Mesenchymal stem cell (in vitro differentiated cells and primary cell): ENCODE data around the gene HELZ2.

ENCODE experiments used
- DNase-seq: peaks from one replicate; pipeline ENCODE4 v3.0.0-alpha.2; 2013
- H2AFZ ChIP-seq: one replicate; pipeline ENCODE4 v1.6.1; 2013; ENCODE audit warnings: low read depth, mild to moderate bottlenecking, control low read depth, inconsistent platforms, low read length, moderate library complexity
- H2AK5ac ChIP-seq: 2 replicates; pipeline ENCODE4 v1.6.1; 2013; ENCODE audit warnings: low read length, moderate library complexity, mild to moderate bottlenecking, inconsistent platforms; ENCODE audit not compliant: severe bottlenecking
- H2BK120ac ChIP-seq: one replicate; pipeline ENCODE4 v1.6.1; 2013; ENCODE audit warnings: low read depth, mild to moderate bottlenecking, inconsistent platforms, low read length, moderate library complexity
- H2BK12ac ChIP-seq, 2 experiments: one replicate each; pipeline ENCODE4 v1.6.1; 2013; ENCODE audit warnings: inconsistent platforms in 2 of 2, low read length in 2 of 2, mild to moderate bottlenecking in 2 of 2, moderate library complexity in 2 of 2, control low read depth in 1 of 2
- H2BK15ac ChIP-seq: one replicate; pipeline ENCODE4 v1.6.1; 2013; ENCODE audit warnings: mild to moderate bottlenecking, low read depth, inconsistent platforms; ENCODE audit not compliant: poor library complexity, severe bottlenecking
- H2BK5ac ChIP-seq: 2 replicates; pipeline ENCODE4 v1.6.1; 2013; ENCODE audit warnings: low read depth, mild to moderate bottlenecking, low read length, control low read depth, inconsistent platforms; ENCODE audit not compliant: poor library complexity, severe bottlenecking
- H3K14ac ChIP-seq, 2 experiments: one replicate each; pipeline ENCODE4 v1.6.1; 2013; ENCODE audit warnings: inconsistent platforms in 2 of 2, low read length in 2 of 2, control low read depth in 1 of 2, mild to moderate bottlenecking in 1 of 2, moderate library complexity in 1 of 2
- H3K18ac ChIP-seq, 2 experiments: one replicate each; pipeline ENCODE4 v1.6.1; 2013; ENCODE audit warnings: inconsistent platforms in 2 of 2, low read length in 2 of 2, control low read depth in 1 of 2, low read depth in 1 of 2, mild to moderate bottlenecking in 1 of 2
- H3K23ac ChIP-seq, 2 experiments: one replicate each; pipeline ENCODE4 v1.6.1; 2013; ENCODE audit warnings: inconsistent platforms in 2 of 2, low read length in 2 of 2, mild to moderate bottlenecking in 2 of 2, moderate library complexity in 2 of 2, control low read depth in 1 of 2
- H3K27ac ChIP-seq: 2 replicates; pipeline ENCODE4 v1.5.1; 2013; ENCODE audit warnings: mild to moderate bottlenecking, moderate library complexity, low read length, control low read depth, inconsistent platforms; ENCODE audit not compliant: poor library complexity, severe bottlenecking
- H3K27me3 ChIP-seq, 2 experiments: 2 replicates each; pipeline versions ENCODE4 v1.6.1 to v1.7.0; 2013; ENCODE audit warnings: low read length in 2 of 2, mild to moderate bottlenecking in 2 of 2, moderate library complexity in 2 of 2, control low read depth in 1 of 2, inconsistent platforms in 1 of 2; ENCODE audit not compliant: control insufficient read depth in 1 of 2, insufficient read depth in 1 of 2
- H3K36me3 ChIP-seq, 2 experiments: 2 replicates each; pipeline versions ENCODE4 v1.6.1 to v1.7.0; 2013; ENCODE audit warnings: low read length in 2 of 2, control low read depth in 1 of 2, inconsistent platforms in 1 of 2, low read depth in 1 of 2, mild to moderate bottlenecking in 1 of 2; ENCODE audit not compliant: insufficient read depth in 2 of 2, control insufficient read depth in 1 of 2
- H3K4ac ChIP-seq, 2 experiments: one replicate each; pipeline ENCODE4 v1.6.1; 2013; ENCODE audit warnings: inconsistent platforms in 2 of 2, low read length in 2 of 2, mild to moderate bottlenecking in 2 of 2, moderate library complexity in 2 of 2, control low read depth in 1 of 2, low read depth in 1 of 2
- H3K4me1 ChIP-seq: 2 replicates; pipeline ENCODE4 v1.6.1; 2013; ENCODE audit warnings: low read depth, low read length, control low read depth; ENCODE audit not compliant: control insufficient read depth, insufficient read depth
- H3K4me2 ChIP-seq: 2 replicates; pipeline ENCODE4 v1.6.1; 2013; ENCODE audit warnings: low read length, mild to moderate bottlenecking, inconsistent platforms; ENCODE audit not compliant: poor library complexity, severe bottlenecking
- H3K4me3 ChIP-seq, 2 experiments: 2 replicates each; pipeline versions ENCODE4 v1.5.1 to v1.7.0; 2013; ENCODE audit warnings: low read length in 2 of 2, mild to moderate bottlenecking in 2 of 2, control low read depth in 1 of 2, low read depth in 1 of 2; ENCODE audit not compliant: insufficient read depth in 1 of 2
- H3K79me1 ChIP-seq: replicated peaks from 2 replicates; pipeline ENCODE4 v1.6.1; 2013; ENCODE audit warnings: mild to moderate bottlenecking, control low read depth, low read length, inconsistent platforms; ENCODE audit not compliant: poor library complexity, severe bottlenecking
- H3K9ac ChIP-seq: 2 replicates; pipeline ENCODE4 v1.7.0; 2013; ENCODE audit warnings: mild to moderate bottlenecking, low read length, moderate library complexity
- H3K9me3 ChIP-seq: 2 replicates; pipeline ENCODE4 v1.7.0; 2013; ENCODE audit warnings: mild to moderate bottlenecking, low read length; ENCODE audit not compliant: control insufficient read depth
- H4K8ac ChIP-seq: one replicate; pipeline ENCODE4 v1.6.1; 2013; ENCODE audit warnings: inconsistent platforms, mild to moderate bottlenecking, low read length, moderate library complexity
- H4K91ac ChIP-seq: one replicate; pipeline ENCODE4 v1.6.1; 2013; ENCODE audit warnings: mild to moderate bottlenecking, low read length, inconsistent platforms
- WGBS: methylation state at CpG from one replicate; pipeline ENCODE4 v1.1.7; 2013; ENCODE audit warnings: mixed read lengths; 5-methylcytosine and 5-hydroxymethylcytosine counted together

Gene HELZ2

GRCh38 chr20:63543733-63544132 is 30.3 kb downstream of the HELZ2 start:
- Histone ChIP-seq H3K36me3 (no peaks in the 10 kb centered on the region), H3K79me1 (no peaks in the 10 kb centered on the region), H3K9ac (no peak overlapping the region), H2AK5ac (no peak overlapping the region), H3K27me3 (peaks cover 9 to 82% of the 10 kb centered on the region in 2 experiments), H3K4ac (no peak overlapping the region), H3K14ac (no peak overlapping the region), H3K23ac (no peak overlapping the region), H2AFZ (no peak overlapping the region), H4K91ac (no peak overlapping the region), H3K27ac (no peak overlapping the region), H3K4me1 (peaks cover 26% of the 10 kb centered on the region), H3K4me3 (no peak overlapping the region), H3K18ac (no peak overlapping the region), H4K8ac (no peak overlapping the region), H3K4me2 (no peak overlapping the region), H3K9me3 (no peaks in the 10 kb centered on the region), H2BK5ac (no peak overlapping the region), H2BK15ac (no peak overlapping the region), H2BK12ac (no peak overlapping the region), H2BK120ac (no peak overlapping the region)
- no peak for DNase-seq
- 88% methylated on average over 6 of the region's 6 CpGs for WGBS

GRCh38 chr20:63543131-63543530 is 30.9 kb downstream of the HELZ2 start:
- H3K23ac ChIP-seq: no peak overlapping the region
- H3K14ac ChIP-seq: no peak overlapping the region
- H3K4ac ChIP-seq: no peak overlapping the region
- peak overlapping the region; percentile 45 for H4K8ac ChIP-seq
- no peak overlapping the region for H2BK12ac ChIP-seq
- H3K4me2 ChIP-seq: no peak overlapping the region
- H4K91ac ChIP-seq: no peak overlapping the region
- no peak overlapping the region for H2AK5ac ChIP-seq
- H3K18ac ChIP-seq: no peak overlapping the region
- no peak overlapping the region for H3K9ac ChIP-seq
- H2BK120ac ChIP-seq: no peak overlapping the region
- no peak overlapping the region for H3K4me3 ChIP-seq
- no peak overlapping the region for H2AFZ ChIP-seq
- 85% methylated on average over 10 of the region's 10 CpGs for WGBS
- H3K36me3 ChIP-seq: no peaks in the 10 kb centered on the region
- H3K9me3 ChIP-seq: no peaks in the 10 kb centered on the region
- no peak overlapping the region for H3K27ac ChIP-seq
- peaks cover 3 to 76% of the 10 kb centered on the region in 2 experiments for H3K27me3 ChIP-seq
- no peak overlapping the region for H2BK15ac ChIP-seq
- no peaks in the 10 kb centered on the region for H3K79me1 ChIP-seq
- H3K4me1 ChIP-seq: peaks cover 31% of the 10 kb centered on the region
- H2BK5ac ChIP-seq: no peak overlapping the region
- DNase-seq: no peak

- no peak overlapping the region for H3K4me3 ChIP-seq
These were observed 31.3 kb downstream of the HELZ2 start for GRCh38 chr20:63542696-63543095.

GRCh38 chr20:63542031-63542559 is 31.9 kb downstream of the HELZ2 start:
- 90% methylated on average over 36 of the region's 36 CpGs for WGBS
- peaks cover 34% of the 10 kb centered on the region for H3K4me1 ChIP-seq
- H2BK5ac ChIP-seq: no peak overlapping the region
- H2AFZ ChIP-seq: no peak overlapping the region
- H4K91ac ChIP-seq: no peak overlapping the region
- H3K27me3 ChIP-seq: peaks cover 0 to 67% of the 10 kb centered on the region in 2 experiments
- H2BK12ac ChIP-seq: no peak overlapping the region
- no peaks in the 10 kb centered on the region for H3K9me3 ChIP-seq
- H3K36me3 ChIP-seq: no peaks in the 10 kb centered on the region
- no peak for DNase-seq
- H2BK15ac ChIP-seq: no peak overlapping the region
- H3K14ac ChIP-seq: no peak overlapping the region
- H3K4me3 ChIP-seq: no peak overlapping the region
- no peak overlapping the region for H4K8ac ChIP-seq
- H3K27ac ChIP-seq: no peak overlapping the region
- no peak overlapping the region for H3K9ac ChIP-seq
- no peak overlapping the region for H3K4me2 ChIP-seq
- H3K4ac ChIP-seq: no peak overlapping the region
- no peaks in the 10 kb centered on the region for H3K79me1 ChIP-seq
- no peak overlapping the region for H3K18ac ChIP-seq
- H2BK120ac ChIP-seq: no peak overlapping the region
- H2AK5ac ChIP-seq: no peak overlapping the region
- H3K23ac ChIP-seq: no peak overlapping the region

More at GRCh38 chr20:63542696-63543095, 31.3 kb downstream of the HELZ2 start:
- Histone ChIP-seq H2BK5ac (no peak overlapping the region), H3K27me3 (peaks cover 0 to 71% of the 10 kb centered on the region in 2 experiments), H3K14ac (no peak overlapping the region), H2BK120ac (no peak overlapping the region), H3K23ac (no peak overlapping the region), H3K79me1 (no peaks in the 10 kb centered on the region), H3K9ac (no peak overlapping the region), H2AK5ac (no peak overlapping the region), H3K27ac (no peak overlapping the region), H4K91ac (no peak overlapping the region), H4K8ac (no peak overlapping the region), H2BK15ac (peak overlapping the region; percentile 3), H3K4ac (no peak overlapping the region), H3K4me2 (no peak overlapping the region), H2BK12ac (no peak overlapping the region), H3K9me3 (no peaks in the 10 kb centered on the region), H3K4me1 (peaks cover 32% of the 10 kb centered on the region), H3K36me3 (no peaks in the 10 kb centered on the region), H2AFZ (no peak overlapping the region), H3K18ac (no peak overlapping the region)
- 93% methylated on average over 10 of the region's 10 CpGs for WGBS
- no peak for DNase-seq
